Ishikawa (cell line): ENCODE measurements around the gene TAS2R40.

ENCODE experiments used
- CREB1 ChIP-seq: IDR thresholded peaks from 2 replicates; pipeline ENCODE4 v1.6.1; 2012; ENCODE audit warnings: low read depth
- EGR1 ChIP-seq: IDR thresholded peaks from 2 replicates; pipeline ENCODE4 v1.6.1; 2012
- EP300 ChIP-seq: IDR thresholded peaks from 2 replicates; pipeline ENCODE4 v1.6.1; 2012; ENCODE audit warnings: borderline replicate concordance
- FOXM1 ChIP-seq: IDR thresholded peaks from 2 replicates; pipeline ENCODE4 v1.6.1; 2012; ENCODE audit warnings: low read depth, borderline replicate concordance
- NFIC ChIP-seq: IDR thresholded peaks from 2 replicates; pipeline ENCODE4 v1.6.1; 2012
- RAD21 ChIP-seq: IDR thresholded peaks from 2 replicates; pipeline ENCODE4 v1.6.1; 2012; ENCODE audit warnings: low read depth
- TAF1 ChIP-seq: IDR thresholded peaks from 2 replicates; pipeline ENCODE4 v1.6.1; 2012; ENCODE audit warnings: low read depth, mild to moderate bottlenecking
- TCF12 ChIP-seq: IDR thresholded peaks from 2 replicates; pipeline ENCODE4 v1.6.1; 2012; ENCODE audit warnings: low read depth
- TEAD4 ChIP-seq: IDR thresholded peaks from 2 replicates; pipeline ENCODE4 v1.6.1; 2012
- USF1 ChIP-seq: IDR thresholded peaks from 2 replicates; pipeline ENCODE4 v1.6.1; 2012
- YY1 ChIP-seq: IDR thresholded peaks from 2 replicates; pipeline ENCODE4 v1.6.1; 2012; ENCODE audit warnings: low read depth
- ZBTB7A ChIP-seq: IDR thresholded peaks from 2 replicates; pipeline ENCODE4 v1.6.1; 2012; ENCODE audit warnings: low read depth
- TF ChIP-seq, protein P1 (sequence below): IDR thresholded peaks from 2 replicates; pipeline ENCODE4 v1.6.1; 2012; ENCODE audit warnings: low read depth, mild to moderate bottlenecking

- TF ChIP-seq TEAD4 (no peak), FOXM1 (no peak), TAF1 (no peak), CREB1 (no peak), RAD21 (no peak), EGR1 (no peak), NFIC (no peak), YY1 (no peak), TCF12 (no peak), ZBTB7A (no peak), USF1 (no peak), EP300 (no peak)
- TF ChIP-seq, protein P1, sequence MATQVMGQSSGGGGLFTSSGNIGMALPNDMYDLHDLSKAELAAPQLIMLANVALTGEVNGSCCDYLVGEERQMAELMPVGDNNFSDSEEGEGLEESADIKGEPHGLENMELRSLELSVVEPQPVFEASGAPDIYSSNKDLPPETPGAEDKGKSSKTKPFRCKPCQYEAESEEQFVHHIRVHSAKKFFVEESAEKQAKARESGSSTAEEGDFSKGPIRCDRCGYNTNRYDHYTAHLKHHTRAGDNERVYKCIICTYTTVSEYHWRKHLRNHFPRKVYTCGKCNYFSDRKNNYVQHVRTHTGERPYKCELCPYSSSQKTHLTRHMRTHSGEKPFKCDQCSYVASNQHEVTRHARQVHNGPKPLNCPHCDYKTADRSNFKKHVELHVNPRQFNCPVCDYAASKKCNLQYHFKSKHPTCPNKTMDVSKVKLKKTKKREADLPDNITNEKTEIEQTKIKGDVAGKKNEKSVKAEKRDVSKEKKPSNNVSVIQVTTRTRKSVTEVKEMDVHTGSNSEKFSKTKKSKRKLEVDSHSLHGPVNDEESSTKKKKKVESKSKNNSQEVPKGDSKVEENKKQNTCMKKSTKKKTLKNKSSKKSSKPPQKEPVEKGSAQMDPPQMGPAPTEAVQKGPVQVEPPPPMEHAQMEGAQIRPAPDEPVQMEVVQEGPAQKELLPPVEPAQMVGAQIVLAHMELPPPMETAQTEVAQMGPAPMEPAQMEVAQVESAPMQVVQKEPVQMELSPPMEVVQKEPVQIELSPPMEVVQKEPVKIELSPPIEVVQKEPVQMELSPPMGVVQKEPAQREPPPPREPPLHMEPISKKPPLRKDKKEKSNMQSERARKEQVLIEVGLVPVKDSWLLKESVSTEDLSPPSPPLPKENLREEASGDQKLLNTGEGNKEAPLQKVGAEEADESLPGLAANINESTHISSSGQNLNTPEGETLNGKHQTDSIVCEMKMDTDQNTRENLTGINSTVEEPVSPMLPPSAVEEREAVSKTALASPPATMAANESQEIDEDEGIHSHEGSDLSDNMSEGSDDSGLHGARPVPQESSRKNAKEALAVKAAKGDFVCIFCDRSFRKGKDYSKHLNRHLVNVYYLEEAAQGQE, result no peak
Observed at GRCh38 chr7:143185551-143185950, 36.3 kb upstream of the TAS2R40 start.
